Activated effector memory CD4-positive, alpha-beta T cell treated with anti-CD3 and anti-CD28 coated beads, Interleukin-2, amount 50 U/mL, for 16 hours (primary cell): ENCODE results near the gene RMND1.
"Not testable (repeated sequence)": the region's sequence is repeated elsewhere in the genome, so short reads cannot be mapped to it uniquely, and the experiment has no call there.

Source experiments
- DNase-seq: peaks from one replicate; pipeline ENCODE4 v3.0.0-alpha.2; 2020

The RMND1 gene

GRCh38 chr6:151413372-151414145, 38.4 kb downstream of the RMND1 start:
- DNase-seq, result peak; percentile 78

GRCh38 chr6:151412909-151413308, 39.0 kb downstream of the RMND1 start:
- no peak for DNase-seq

DNA sequence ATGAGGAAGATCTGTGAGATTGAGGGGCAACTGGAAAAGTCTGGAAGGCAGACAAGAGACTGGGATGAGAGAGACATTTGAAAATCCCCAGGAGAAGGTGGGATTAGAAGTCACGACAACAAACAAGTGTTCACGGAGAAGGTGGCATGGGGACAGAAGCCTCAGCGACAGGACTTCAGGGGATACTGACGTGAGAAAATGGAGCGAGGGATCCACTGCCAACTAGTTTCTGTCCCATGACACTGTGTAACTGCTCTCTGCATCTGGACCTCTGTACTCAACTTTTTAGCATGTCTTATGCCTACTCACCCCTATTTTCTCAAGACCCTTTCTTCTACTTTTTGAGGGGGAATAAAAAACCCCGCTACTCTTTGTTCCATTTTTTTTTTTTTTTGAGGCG, 42.2 kb downstream of the RMND1 start:
- no peak for DNase-seq

DNA sequence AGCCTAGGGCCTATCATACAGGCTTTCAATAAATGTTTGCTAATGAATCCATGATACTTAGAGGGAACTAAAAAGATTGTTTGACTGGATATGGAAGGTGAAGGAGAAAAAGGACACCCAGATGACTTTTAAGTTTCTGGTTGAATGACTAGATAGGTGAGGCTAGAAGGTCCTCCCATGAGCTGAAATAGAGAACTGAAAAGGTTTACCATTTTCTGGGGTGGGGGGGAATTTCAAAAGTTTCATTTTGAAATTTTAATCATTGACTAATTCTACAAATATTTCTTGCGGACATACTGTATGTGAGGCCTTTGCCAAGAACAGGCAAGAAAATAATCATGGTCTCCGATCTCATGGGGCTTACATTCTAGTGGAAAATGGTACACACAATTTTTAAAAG, 42.7 kb downstream of the RMND1 start:
- DNase-seq, result no peak

GRCh38 chr6:151408858-151409257, 43.1 kb downstream of the RMND1 start:
- no peak for DNase-seq

GRCh38 chr6:151403919-151404308, 48.0 kb downstream of the RMND1 start:
- no peak for DNase-seq

GRCh38 chr6:151402228-151402627, 49.7 kb downstream of the RMND1 start:
- DNase-seq, result no peak

DNA sequence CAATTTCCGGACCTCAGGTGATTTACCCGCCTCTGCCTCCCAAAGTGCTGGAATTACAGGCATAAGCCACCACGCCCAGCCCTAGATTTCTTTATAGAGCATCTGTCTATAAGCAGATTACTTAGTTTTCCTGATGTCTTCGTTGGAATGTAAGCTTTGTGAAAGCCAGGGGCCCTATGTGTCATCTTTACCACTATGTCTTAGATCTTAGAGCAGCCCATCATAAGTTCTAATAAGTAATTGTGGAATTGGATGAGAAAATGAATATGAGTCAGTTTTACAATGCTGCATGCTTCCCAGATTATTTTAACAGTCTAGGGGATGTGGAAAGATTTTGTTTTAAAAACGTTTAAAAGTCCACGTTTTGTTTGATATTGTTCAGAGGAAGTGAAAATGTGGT, 51.5 kb downstream of the RMND1 start:
- no peak for DNase-seq

DNA sequence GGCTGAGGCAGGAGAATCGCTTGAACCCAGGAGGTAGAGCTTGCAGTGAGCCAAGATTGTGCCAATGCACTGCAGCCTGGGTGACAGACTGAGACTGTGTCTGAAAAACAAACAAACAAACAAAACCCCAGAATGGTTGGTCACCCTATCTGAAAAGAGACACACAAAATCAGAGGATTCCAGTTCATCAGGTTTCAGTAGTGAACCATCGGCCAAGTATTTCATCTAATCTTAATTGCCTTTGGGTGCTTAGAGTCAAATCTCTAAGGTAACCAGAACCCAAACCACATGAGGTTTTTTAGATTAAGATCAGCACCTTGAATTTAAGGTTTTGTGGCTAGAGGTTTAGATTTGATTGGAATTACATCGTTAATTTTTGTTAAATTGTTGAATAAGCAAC, 52.2 kb downstream of the RMND1 start:
- no peak for DNase-seq

- DNase-seq, result no peak
Observed at GRCh38 chr6:151393410-151393809, 58.5 kb downstream of the RMND1 start.

GRCh38 chr6:151392427-151392826, 59.5 kb downstream of the RMND1 start:
- no peak for DNase-seq

- peak; percentile 88 for DNase-seq
Observed at GRCh38 chr6:151391471-151392413, 60.2 kb downstream of the RMND1 start, which contains the start of gene ZBTB2. ZBTB2 (minus strand) TSS chr6:151391559; CDS start chr6:151373637, 17,922 bp downstream.

- peak; percentile 94 for DNase-seq
Observed at GRCh38 chr6:151390851-151391470, 61.0 kb downstream of the RMND1 start.

DNA sequence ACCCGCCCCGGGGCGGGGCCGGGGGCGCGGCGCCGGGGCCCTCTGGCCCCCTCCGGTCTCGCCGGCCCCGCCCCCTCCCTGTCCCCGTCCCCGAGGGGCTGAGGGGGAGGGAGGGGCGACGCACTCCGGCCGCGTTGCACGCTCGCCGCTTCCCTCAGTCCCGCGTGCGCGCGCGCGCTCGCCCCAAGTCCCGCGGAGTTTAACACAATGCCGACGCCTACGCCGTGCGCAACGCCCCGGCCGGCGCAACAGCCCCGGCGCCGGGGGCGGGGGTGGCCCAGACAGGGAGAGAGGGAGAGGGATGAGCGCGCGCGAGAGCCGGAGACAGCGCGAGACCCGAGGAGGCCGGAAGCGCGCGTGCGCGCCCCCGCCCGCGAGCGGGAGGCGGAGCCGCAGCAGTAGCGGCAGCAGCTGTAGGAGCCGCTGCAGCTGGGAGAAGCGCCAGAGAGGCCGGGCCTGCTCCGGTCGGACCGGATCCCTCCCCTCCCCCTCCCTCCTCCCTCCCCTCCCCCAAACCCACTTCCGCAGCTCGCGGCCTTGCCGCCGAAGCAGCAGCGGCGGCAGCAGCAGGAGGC, 61.6 kb downstream of the RMND1 start:
- peak; percentile 99 for DNase-seq

GRCh38 chr6:151389618-151390275, 62.2 kb downstream of the RMND1 start:
- no peak for DNase-seq

DNA sequence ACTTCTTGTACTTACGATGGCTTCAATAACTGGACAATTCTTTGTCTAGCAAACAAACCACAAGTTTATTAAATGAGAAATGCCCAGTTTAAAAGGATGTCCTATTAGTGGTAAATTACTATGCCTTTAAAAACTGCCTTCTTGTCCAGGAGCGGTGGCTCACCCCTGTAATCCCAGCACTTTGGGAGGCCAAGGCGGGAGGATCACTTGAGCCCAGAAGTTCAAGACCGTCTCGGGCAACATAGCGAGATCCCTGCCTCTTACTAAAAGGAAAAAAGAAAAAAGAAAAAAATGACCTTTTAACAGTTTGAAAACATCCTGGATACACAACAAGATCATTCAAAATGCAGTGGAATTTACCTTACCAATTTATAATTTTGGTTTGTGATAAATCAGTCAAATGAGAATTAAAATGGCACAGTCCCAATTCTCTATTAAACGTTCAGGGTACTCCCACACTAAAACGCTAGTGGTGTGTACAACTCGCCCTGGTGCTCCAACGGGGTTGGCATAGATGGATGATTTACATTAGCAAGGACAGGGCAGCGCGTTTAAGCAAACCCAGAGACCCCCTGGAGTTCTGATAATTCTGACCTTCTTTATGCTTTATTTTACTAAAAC, 62.8 kb downstream of the RMND1 start:
- peak; percentile 73 for DNase-seq

DNA sequence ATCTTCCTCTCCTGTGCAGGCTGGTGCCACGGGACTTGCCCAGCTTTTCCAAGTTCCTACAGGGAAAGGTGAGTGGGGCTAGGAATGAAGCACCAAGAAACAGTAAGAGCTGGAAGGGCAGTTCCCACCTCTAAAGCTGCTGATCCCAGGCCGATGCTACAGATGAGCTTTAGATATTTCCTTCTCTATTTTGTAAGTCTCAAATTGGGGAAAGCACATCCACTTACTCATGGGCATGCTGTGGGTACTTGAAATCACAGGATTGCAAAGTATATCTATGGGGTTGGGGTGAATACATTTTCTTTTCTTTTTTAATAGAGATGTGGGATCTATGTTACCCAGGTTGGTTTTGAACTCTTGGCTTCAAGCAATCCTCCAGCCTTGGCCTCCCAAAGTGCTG, 63.7 kb downstream of the RMND1 start:
- DNase-seq, result no peak

GRCh38 chr6:151387175-151387970, 64.6 kb downstream of the RMND1 start:
- DNase-seq, result no peak

DNA sequence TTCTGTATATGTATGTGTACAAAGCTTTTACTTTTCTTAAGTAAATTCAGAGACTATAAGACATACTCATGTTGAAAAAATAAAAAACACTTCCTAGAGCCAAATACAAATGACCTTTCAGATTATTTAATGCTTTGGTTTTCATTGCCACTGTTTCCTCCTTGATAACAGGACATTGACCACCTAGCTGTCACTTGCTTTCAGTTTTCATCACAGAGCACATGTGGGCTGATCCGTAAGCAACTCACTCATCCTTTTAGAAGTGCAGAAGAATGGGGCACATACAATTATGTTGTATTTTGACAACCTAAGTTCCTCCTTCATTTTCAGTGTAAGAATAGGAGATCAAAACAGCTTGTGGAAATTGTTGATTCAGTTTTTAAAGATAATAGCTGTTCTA, 66.7 kb downstream of the RMND1 start:
- DNase-seq, result no peak

GRCh38 chr6:151384151-151384550, 67.8 kb downstream of the RMND1 start:
- DNase-seq, result no peak

GRCh38 chr6:151382631-151383030, 69.3 kb downstream of the RMND1 start:
- DNase-seq, result not testable (repeated sequence)
